GM12878 (cell line): Measurements from ENCODE around the gene MPHOSPH9. TPM values are rescaled to one million over a fixed set of nuclear protein-coding genes. Genes with fewer than 3 reads are reported as not detected.

ENCODE experiments used
- ATAC-seq: fragments of 200-7000 bp; cut with Tn5 transposase; 3 replicates; pipeline ENCODE4 v1.9.1; 2020; ENCODE audit warnings: mild to moderate bottlenecking, moderate library complexity
- BruUV-seq: library from RNA; stranded (reverse); fragments of 400-500 nt; replicated peaks from 2 replicates; lab custom pipeline; 2021; lab: Mats Ljungman, UMichigan
- CTCF ChIA-PET: fragments of 300-600 bp; sonication (Branson Sonifier 250); formaldehyde crosslinking; extraction: SDS; loops from one replicate; lab custom pipeline; 2021; ENCODE audit warnings: inconsistent platforms; lab: Yijun Ruan, JAX
- POLR2A ChIA-PET: fragments of 350-600 bp; formaldehyde crosslinking; extraction: SDS; loops from one replicate; lab custom pipeline; 2021; ENCODE audit warnings: inconsistent platforms; lab: Charles Lee
- RAD21 ChIA-PET: fragments of 300-600 bp; sonication (Branson Sonifier 250); formaldehyde crosslinking; loops from one replicate; lab custom pipeline; 2023; ENCODE audit warnings: antibody characterized with exemption; ENCODE audit not compliant: unreplicated experiment; lab: Charles Lee
- SMC1A ChIA-PET: fragments of 300-600 bp; sonication (Branson Sonifier 250); formaldehyde crosslinking; loops from one replicate; lab custom pipeline; 2023; ENCODE audit not compliant: unreplicated experiment, uncharacterized antibody; lab: Charles Lee
- DNase-seq: peaks from one replicate; pipeline ENCODE4 v3.0.0-alpha.2; 2011; ENCODE audit warnings: low read depth, low spot score
- FAIRE-seq: peaks from 3 replicates; lab custom pipeline; 2011; peaks lifted over from hg19 to GRCh38; lab: Jason Lieb, UNC
- H2AFZ ChIP-seq: 2 replicates; pipeline ENCODE4 v1.6.0; 2011; ENCODE audit warnings: low read depth, low read length, control low read depth; ENCODE audit not compliant: control insufficient read depth
- H3K27ac ChIP-seq: 2 replicates; pipeline ENCODE4 v1.5.1; 2011; ENCODE audit warnings: control low read depth; ENCODE audit not compliant: control insufficient read depth, insufficient read depth
- H3K27me3 ChIP-seq, 2 experiments: replicated peaks in 1 of 2; 2 replicates each; pipeline versions ENCODE4 v1.6.0 to v1.6.1; 2011; ENCODE audit warnings: low read length in 1 of 2; ENCODE audit not compliant: control insufficient read depth in 2 of 2, insufficient read depth in 2 of 2
- H3K36me3 ChIP-seq, 2 experiments: 2 replicates each; pipeline ENCODE4 v1.5.1; 2011; ENCODE audit warnings: low read length in 1 of 2; ENCODE audit not compliant: control insufficient read depth in 2 of 2, insufficient read depth in 2 of 2
- H3K4me1 ChIP-seq: 2 replicates; pipeline ENCODE4 v1.6.1; 2011; ENCODE audit warnings: mild to moderate bottlenecking, low read length, moderate library complexity, mixed read lengths; ENCODE audit not compliant: control insufficient read depth, insufficient read depth
- H3K4me2 ChIP-seq: 2 replicates; pipeline ENCODE4 v1.6.0; 2011; ENCODE audit warnings: control low read depth; ENCODE audit not compliant: control insufficient read depth, insufficient read depth
- H3K4me3 ChIP-seq: fragments of 200-600 bp; sonication (generic); 2 replicates; pipeline ENCODE4 v1.5.1; 2016
- H3K79me2 ChIP-seq: 2 replicates; pipeline ENCODE4 v1.6.0; 2011; ENCODE audit warnings: low read length; ENCODE audit not compliant: control insufficient read depth, insufficient read depth
- H3K9ac ChIP-seq: 2 replicates; pipeline ENCODE4 v1.8.0; 2011; ENCODE audit warnings: low read length, control low read depth, mixed read lengths; ENCODE audit not compliant: control insufficient read depth, insufficient read depth
- H3K9me3 ChIP-seq: replicated peaks from 3 replicates; pipeline ENCODE4 v1.5.1; 2011; ENCODE audit warnings: mild to moderate bottlenecking, low read length; ENCODE audit not compliant: control insufficient read depth, insufficient read depth
- H4K20me1 ChIP-seq: 2 replicates; pipeline ENCODE4 v1.6.0; 2011; ENCODE audit not compliant: control insufficient read depth, insufficient read depth
- ATF7 ChIP-seq: fragments of 450-650 bp; IDR thresholded peaks from 2 replicates; pipeline ENCODE4 v1.6.1; 2016; ENCODE audit warnings: low read depth, mild to moderate bottlenecking
- BACH1 ChIP-seq: fragments of 450-650 bp; IDR thresholded peaks from 2 replicates; pipeline ENCODE4 v1.6.1; 2017; ENCODE audit warnings: mild to moderate bottlenecking, borderline replicate concordance
- CREB1 ChIP-seq: IDR thresholded peaks from 2 replicates; pipeline ENCODE4 v1.6.1; 2012; ENCODE audit warnings: low read depth, mild to moderate bottlenecking, inconsistent platforms
- FOS ChIP-seq: IDR thresholded peaks from 3 replicates; pipeline ENCODE4 v1.6.1; 2011; ENCODE audit warnings: borderline replicate concordance; ENCODE audit not compliant: insufficient read length; ENCODE audit errors: extremely low read depth
- HDAC2 ChIP-seq: fragments of 200-600 bp; sonication (generic); IDR thresholded peaks from 2 replicates; pipeline ENCODE4 v1.6.1; 2017
- IKZF2 ChIP-seq, 2 experiments: fragments of 450-650 bp; IDR thresholded peaks; 2 replicates each; pipeline ENCODE4 v1.6.1; 2017; ENCODE audit warnings: mild to moderate bottlenecking in 2 of 2, moderate library complexity in 2 of 2
- LARP7 ChIP-seq: fragments of 450-650 bp; IDR thresholded peaks from 2 replicates; pipeline ENCODE4 v1.6.1; 2017; ENCODE audit warnings: mild to moderate bottlenecking
- NRF1 ChIP-seq: conservative IDR thresholded peaks from 2 replicates; pipeline ENCODE4 v1.6.1; 2011; ENCODE audit warnings: mild to moderate bottlenecking, low read depth, low read length, improper control_type of control experiment
- SPI1 ChIP-seq: IDR thresholded peaks from 2 replicates; pipeline ENCODE4 v1.6.1; 2011; ENCODE audit warnings: low read depth, mild to moderate bottlenecking, low read length, moderate library complexity, borderline replicate concordance; ENCODE audit not compliant: insufficient read depth
- WGBS: methylation state at CpG from one replicate; pipeline ENCODE4 v1.1.6; 2016; ENCODE audit warnings: low lambda C conversion rate; ENCODE audit not compliant: insufficient replicate concordance, insufficient coverage; ENCODE audit errors: missing lambda C conversion rate; 5-methylcytosine and 5-hydroxymethylcytosine counted together
- in situ Hi-C: fragments of 300-500 bp; cut with MboI; formaldehyde crosslinking; loops from 9 replicates; pipeline ENCODE4 v1.14.3; 2018; ENCODE audit warnings: mixed read lengths
- intact Hi-C: fragments of 100-400 bp; cut with micrococcal nuclease; formaldehyde crosslinking; loops from one replicate; pipeline ENCODE4 v1.14.2; 2022; ENCODE audit not compliant: unreplicated experiment
- polyA plus RNA-seq, 11 experiments: library from polyadenylated mRNA; depleted of rRNA in 4 of 11; unstranded in 6 of 11; stranded (reverse) in 5 of 11; fragments of >200 nt; fragmentation: Nextera tagmentation in 4 of 11; fragmentation: Illumina TruSeq in 1 of 11; extraction: Ambion mirVana in 4 of 11; extraction: Trizol in 1 of 11; gene quantifications; 1 replicate in 1 of 11; 2 replicates in 10 of 11; pipeline versions ENCODE4 v1.2.1 to v1.2.3, GENCODE V29; 2011 to 2016; ENCODE audit warnings: inconsistent platforms in 2 of 11, missing spikeins in 2 of 11, low read depth in 1 of 11
- total RNA-seq, 4 experiments: library from RNA; depleted of rRNA in 3 of 4; stranded (reverse); fragments of >200 nt in 3 of 4; fragmentation: Illumina TruSeq in 1 of 4; extraction: Trizol in 1 of 4; gene quantifications; 2 replicates each; pipeline versions ENCODE4 v1.2.1 to v1.2.3, GENCODE V29; 2013 to 2021
- TF ChIP-seq, protein P1 (sequence below): IDR thresholded peaks from 2 replicates; pipeline ENCODE4 v1.6.1; 2012; ENCODE audit warnings: low read depth, low read length, improper control_type of control experiment
- TF ChIP-seq, protein P2 (sequence below): fragments of 450-650 bp; formaldehyde crosslinking; IDR thresholded peaks from 2 replicates; pipeline ENCODE4 v1.5.0; 2022; ENCODE audit warnings: mild to moderate bottlenecking, missing genetic modification characterization
- TF ChIP-seq, protein P3 (sequence below): fragments of 450-650 bp; IDR thresholded peaks from 2 replicates; pipeline ENCODE4 v1.6.1; 2017; ENCODE audit warnings: mild to moderate bottlenecking, moderate library complexity
- TF ChIP-seq, protein P4 (sequence below): fragments of 450-650 bp; conservative IDR thresholded peaks from 2 replicates; pipeline ENCODE4 v1.6.1; 2017; ENCODE audit warnings: mild to moderate bottlenecking, moderate library complexity
- TF ChIP-seq, protein P5 (sequence below): IDR thresholded peaks from 2 replicates; pipeline ENCODE4 v1.6.1; 2012; ENCODE audit warnings: low read depth, low read length, improper control_type of control experiment

The MPHOSPH9 gene
- total and polyA plus RNA-seq, 10 of the 15 experiments (the other 5 are each of a cell fraction or from before 2014, with no cell fraction given): 11.5 to 72.2 (median 45.7) TPM

DNA sequence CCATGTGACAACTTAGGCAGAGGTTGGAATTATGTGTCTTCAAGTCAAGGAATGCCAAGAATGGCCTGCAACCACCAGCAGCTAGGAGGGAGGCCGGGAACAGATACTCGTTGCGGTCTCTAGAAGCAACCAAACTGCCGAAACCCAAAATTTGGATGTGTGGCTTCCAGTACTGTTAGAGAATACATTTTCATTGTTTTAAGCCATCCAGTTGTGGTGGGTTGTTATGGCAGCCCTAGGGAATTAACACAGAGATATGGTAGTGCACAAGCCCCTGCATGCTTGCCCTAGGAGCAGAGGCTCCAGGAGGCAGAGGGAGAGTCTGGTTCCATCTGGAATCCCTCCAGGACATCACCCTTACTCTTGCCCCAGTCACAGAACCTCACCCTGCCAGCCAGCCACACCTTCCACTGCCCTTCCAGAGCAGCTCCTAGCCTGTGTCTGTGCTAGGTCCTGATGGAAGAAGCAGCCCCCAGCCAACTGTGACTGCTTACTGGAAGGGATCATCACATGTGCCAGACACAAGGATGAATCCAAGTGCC is 101.6 kb downstream of the MPHOSPH9 start:
- no peaks in the 10 kb centered on the region; the same call in 1 of the 2 replicates for H3K4me1 ChIP-seq
- in situ Hi-C loops (no loop called here), intact Hi-C loops (no loop called here)
- H3K27me3 ChIP-seq: no peaks in the 10 kb centered on the region
- BruUV-seq: no TSS peak
- WGBS: 76% methylated on average over 4 of the region's 4 CpGs
- no peak overlapping the region for H3K4me2 ChIP-seq
- peak overlapping the region; percentile 11; the same call in 1 of the 2 replicates for H2AFZ ChIP-seq
- SMC1A ChIA-PET: interaction anchor here (1.3 kb wide), 1 partner anchor 51 kb away, joined by 3 read pairs; no protein-coding TSS in a partner anchor
- H3K36me3 ChIP-seq: no peaks in the 10 kb centered on the region
- H4K20me1 ChIP-seq: no peaks in the 10 kb centered on the region
- no peak overlapping the region for H3K9ac ChIP-seq
- H3K27ac ChIP-seq: no peak overlapping the region
- CTCF ChIA-PET: no interaction called here
- no peak overlapping the region for H3K4me3 ChIP-seq
- H3K9me3 ChIP-seq: no peaks in the 10 kb centered on the region
- H3K79me2 ChIP-seq: no peaks in the 10 kb centered on the region
- RAD21 ChIA-PET: no interaction called here
- POLR2A ChIA-PET: no interaction called here
- FAIRE-seq (no peak), DNase-seq (no peak), ATAC-seq (no peak)
- TF ChIP-seq, protein P1, sequence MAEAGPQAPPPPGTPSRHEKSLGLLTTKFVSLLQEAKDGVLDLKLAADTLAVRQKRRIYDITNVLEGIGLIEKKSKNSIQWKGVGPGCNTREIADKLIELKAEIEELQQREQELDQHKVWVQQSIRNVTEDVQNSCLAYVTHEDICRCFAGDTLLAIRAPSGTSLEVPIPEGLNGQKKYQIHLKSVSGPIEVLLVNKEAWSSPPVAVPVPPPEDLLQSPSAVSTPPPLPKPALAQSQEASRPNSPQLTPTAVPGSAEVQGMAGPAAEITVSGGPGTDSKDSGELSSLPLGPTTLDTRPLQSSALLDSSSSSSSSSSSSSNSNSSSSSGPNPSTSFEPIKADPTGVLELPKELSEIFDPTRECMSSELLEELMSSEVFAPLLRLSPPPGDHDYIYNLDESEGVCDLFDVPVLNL: no peak
- TF ChIP-seq, protein P2, sequence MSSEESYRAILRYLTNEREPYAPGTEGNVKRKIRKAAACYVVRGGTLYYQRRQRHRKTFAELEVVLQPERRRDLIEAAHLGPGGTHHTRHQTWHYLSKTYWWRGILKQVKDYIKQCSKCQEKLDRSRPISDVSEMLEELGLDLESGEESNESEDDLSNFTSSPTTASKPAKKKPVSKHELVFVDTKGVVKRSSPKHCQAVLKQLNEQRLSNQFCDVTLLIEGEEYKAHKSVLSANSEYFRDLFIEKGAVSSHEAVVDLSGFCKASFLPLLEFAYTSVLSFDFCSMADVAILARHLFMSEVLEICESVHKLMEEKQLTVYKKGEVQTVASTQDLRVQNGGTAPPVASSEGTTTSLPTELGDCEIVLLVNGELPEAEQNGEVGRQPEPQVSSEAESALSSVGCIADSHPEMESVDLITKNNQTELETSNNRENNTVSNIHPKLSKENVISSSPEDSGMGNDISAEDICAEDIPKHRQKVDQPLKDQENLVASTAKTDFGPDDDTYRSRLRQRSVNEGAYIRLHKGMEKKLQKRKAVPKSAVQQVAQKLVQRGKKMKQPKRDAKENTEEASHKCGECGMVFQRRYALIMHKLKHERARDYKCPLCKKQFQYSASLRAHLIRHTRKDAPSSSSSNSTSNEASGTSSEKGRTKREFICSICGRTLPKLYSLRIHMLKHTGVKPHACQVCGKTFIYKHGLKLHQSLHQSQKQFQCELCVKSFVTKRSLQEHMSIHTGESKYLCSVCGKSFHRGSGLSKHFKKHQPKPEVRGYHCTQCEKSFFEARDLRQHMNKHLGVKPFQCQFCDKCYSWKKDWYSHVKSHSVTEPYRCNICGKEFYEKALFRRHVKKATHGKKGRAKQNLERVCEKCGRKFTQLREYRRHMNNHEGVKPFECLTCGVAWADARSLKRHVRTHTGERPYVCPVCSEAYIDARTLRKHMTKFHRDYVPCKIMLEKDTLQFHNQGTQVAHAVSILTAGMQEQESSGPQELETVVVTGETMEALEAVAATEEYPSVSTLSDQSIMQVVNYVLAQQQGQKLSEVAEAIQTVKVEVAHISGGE (CRISPR knock-in tag): no peak
- TF ChIP-seq FOS (no peak), CREB1 (no peak), IKZF2 (IDR thresholded peaks at IDR 0.05) (no peak), BACH1 (no peak), ATF7 (no peak), LARP7 (no peak), HDAC2 (no peak), NRF1 (no peak), SPI1 (no peak)
- TF ChIP-seq, protein P3, sequence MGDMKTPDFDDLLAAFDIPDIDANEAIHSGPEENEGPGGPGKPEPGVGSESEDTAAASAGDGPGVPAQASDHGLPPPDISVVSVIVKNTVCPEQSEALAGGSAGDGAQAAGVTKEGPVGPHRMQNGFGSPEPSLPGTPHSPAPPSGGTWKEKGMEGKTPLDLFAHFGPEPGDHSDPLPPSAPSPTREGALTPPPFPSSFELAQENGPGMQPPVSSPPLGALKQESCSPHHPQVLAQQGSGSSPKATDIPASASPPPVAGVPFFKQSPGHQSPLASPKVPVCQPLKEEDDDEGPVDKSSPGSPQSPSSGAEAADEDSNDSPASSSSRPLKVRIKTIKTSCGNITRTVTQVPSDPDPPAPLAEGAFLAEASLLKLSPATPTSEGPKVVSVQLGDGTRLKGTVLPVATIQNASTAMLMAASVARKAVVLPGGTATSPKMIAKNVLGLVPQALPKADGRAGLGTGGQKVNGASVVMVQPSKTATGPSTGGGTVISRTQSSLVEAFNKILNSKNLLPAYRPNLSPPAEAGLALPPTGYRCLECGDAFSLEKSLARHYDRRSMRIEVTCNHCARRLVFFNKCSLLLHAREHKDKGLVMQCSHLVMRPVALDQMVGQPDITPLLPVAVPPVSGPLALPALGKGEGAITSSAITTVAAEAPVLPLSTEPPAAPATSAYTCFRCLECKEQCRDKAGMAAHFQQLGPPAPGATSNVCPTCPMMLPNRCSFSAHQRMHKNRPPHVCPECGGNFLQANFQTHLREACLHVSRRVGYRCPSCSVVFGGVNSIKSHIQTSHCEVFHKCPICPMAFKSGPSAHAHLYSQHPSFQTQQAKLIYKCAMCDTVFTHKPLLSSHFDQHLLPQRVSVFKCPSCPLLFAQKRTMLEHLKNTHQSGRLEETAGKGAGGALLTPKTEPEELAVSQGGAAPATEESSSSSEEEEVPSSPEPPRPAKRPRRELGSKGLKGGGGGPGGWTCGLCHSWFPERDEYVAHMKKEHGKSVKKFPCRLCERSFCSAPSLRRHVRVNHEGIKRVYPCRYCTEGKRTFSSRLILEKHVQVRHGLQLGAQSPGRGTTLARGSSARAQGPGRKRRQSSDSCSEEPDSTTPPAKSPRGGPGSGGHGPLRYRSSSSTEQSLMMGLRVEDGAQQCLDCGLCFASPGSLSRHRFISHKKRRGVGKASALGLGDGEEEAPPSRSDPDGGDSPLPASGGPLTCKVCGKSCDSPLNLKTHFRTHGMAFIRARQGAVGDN: no peak
- TF ChIP-seq, protein P4, sequence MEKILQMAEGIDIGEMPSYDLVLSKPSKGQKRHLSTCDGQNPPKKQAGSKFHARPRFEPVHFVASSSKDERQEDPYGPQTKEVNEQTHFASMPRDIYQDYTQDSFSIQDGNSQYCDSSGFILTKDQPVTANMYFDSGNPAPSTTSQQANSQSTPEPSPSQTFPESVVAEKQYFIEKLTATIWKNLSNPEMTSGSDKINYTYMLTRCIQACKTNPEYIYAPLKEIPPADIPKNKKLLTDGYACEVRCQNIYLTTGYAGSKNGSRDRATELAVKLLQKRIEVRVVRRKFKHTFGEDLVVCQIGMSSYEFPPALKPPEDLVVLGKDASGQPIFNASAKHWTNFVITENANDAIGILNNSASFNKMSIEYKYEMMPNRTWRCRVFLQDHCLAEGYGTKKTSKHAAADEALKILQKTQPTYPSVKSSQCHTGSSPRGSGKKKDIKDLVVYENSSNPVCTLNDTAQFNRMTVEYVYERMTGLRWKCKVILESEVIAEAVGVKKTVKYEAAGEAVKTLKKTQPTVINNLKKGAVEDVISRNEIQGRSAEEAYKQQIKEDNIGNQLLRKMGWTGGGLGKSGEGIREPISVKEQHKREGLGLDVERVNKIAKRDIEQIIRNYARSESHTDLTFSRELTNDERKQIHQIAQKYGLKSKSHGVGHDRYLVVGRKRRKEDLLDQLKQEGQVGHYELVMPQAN: no peak
- TF ChIP-seq, protein P5, sequence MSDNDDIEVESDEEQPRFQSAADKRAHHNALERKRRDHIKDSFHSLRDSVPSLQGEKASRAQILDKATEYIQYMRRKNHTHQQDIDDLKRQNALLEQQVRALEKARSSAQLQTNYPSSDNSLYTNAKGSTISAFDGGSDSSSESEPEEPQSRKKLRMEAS: no peak
